ENCODE results near the gene UBA5.

DNA sequence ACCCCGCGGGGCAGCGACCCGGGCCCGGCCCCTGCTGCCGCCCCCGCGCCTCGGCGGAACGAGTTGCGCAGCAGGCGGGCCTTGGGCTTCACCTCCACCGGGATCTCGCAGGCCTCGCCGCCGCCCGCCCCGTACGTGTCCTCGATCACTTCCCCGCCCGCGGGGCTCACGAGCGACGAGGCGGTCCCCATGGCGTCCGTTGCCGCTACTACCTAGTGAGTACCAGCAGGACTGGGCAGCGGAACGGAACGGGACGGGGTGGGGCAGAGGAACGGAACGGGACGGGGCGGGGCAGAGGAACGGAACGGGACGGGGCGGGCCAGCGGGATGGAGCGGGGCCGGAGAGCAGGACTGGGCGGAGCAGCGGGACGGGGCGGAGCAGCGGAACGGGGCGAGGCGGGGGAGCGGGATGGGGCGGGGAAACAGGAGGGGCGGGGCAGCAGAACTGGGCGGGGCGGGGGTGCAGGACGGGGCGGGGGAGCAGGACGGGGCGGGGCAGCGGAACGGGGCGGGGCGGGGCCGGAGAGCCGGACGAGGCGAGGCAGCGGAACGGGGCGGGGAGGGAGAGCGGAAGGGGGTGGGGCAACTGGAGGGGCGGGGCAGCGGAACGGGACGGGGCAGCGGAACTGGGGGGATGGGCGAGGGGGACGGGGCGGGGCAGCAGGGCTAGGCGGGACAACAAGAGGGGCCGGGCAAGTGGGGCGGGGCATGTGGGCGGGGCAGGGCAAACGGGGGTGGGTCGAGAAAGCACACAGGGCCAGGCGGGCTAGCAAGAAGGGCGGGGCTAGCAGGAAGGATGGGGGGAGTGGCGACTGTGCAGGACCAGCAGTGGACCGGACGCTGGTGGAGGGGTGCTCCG lies 62.3 kb downstream of the UBA5 start, which contains the start of gene NPHP3:
- TF ChIP-seq EZH2 (IDR thresholded peaks at IDR 0.05) (no peak), EZH2phosphoT487 (IDR thresholded peaks at IDR 0.05) (no peak)
- TF ChIP-seq, protein P1, sequence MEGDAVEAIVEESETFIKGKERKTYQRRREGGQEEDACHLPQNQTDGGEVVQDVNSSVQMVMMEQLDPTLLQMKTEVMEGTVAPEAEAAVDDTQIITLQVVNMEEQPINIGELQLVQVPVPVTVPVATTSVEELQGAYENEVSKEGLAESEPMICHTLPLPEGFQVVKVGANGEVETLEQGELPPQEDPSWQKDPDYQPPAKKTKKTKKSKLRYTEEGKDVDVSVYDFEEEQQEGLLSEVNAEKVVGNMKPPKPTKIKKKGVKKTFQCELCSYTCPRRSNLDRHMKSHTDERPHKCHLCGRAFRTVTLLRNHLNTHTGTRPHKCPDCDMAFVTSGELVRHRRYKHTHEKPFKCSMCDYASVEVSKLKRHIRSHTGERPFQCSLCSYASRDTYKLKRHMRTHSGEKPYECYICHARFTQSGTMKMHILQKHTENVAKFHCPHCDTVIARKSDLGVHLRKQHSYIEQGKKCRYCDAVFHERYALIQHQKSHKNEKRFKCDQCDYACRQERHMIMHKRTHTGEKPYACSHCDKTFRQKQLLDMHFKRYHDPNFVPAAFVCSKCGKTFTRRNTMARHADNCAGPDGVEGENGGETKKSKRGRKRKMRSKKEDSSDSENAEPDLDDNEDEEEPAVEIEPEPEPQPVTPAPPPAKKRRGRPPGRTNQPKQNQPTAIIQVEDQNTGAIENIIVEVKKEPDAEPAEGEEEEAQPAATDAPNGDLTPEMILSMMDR (IDR thresholded peaks at IDR 0.05) = no peak
